ENCODE data around the gene IRF2.

Gene IRF2

GRCh38 chr4:184417802-184418511, 56.4 kb downstream of the IRF2 start:
- DNase-seq (ENCODE audit: low read depth) = peak; percentile 77
- no peak overlapping the region for H3K4me3 ChIP-seq (ENCODE audit: low read depth, low read length)

- no peak for DNase-seq (ENCODE audit: low read depth)
- H3K4me3 ChIP-seq (ENCODE audit: low read depth, low read length) = no peak overlapping the region
Measured at GRCh38 chr4:184416913-184417734, 57.2 kb downstream of the IRF2 start.

GRCh38 chr4:184415071-184415470, 59.3 kb downstream of the IRF2 start:
- DNase-seq (ENCODE audit: low read depth) = no peak
- H3K4me3 ChIP-seq (ENCODE audit: low read depth, low read length) = no peak overlapping the region

GRCh38 chr4:184413261-184414046, 60.9 kb downstream of the IRF2 start:
- DNase-seq (ENCODE audit: low read depth) = no peak

GRCh38 chr4:184410748-184411147, 63.6 kb downstream of the IRF2 start:
- no peak for DNase-seq (ENCODE audit: low read depth)
- no peak overlapping the region for H3K4me3 ChIP-seq (ENCODE audit: low read depth, low read length)

More at GRCh38 chr4:184413261-184414046, 60.9 kb downstream of the IRF2 start:
- no peak overlapping the region for H3K4me3 ChIP-seq (ENCODE audit: low read depth, low read length)

- H3K4me3 ChIP-seq (ENCODE audit: low read depth, low read length) = no peak overlapping the region
- no peak for DNase-seq (ENCODE audit: low read depth)
Measured at GRCh38 chr4:184409911-184410692, 64.2 kb downstream of the IRF2 start.

GRCh38 chr4:184409502-184409901, 64.8 kb downstream of the IRF2 start:
- no peak for DNase-seq (ENCODE audit: low read depth)

GRCh38 chr4:184408684-184409081, 65.7 kb downstream of the IRF2 start:
- no peak for DNase-seq (ENCODE audit: low read depth)

More at GRCh38 chr4:184409502-184409901, 64.8 kb downstream of the IRF2 start:
- H3K4me3 ChIP-seq (ENCODE audit: low read depth, low read length) = no peak overlapping the region

GRCh38 chr4:184408021-184408683, 66.2 kb downstream of the IRF2 start:
- peak; percentile 76 for DNase-seq (ENCODE audit: low read depth)

More at GRCh38 chr4:184408684-184409081, 65.7 kb downstream of the IRF2 start:
- no peak overlapping the region for H3K4me3 ChIP-seq (ENCODE audit: low read depth, low read length)

GRCh38 chr4:184406958-184407391, 67.4 kb downstream of the IRF2 start:
- H3K4me3 ChIP-seq (ENCODE audit: low read depth, low read length) = no peak overlapping the region
- DNase-seq (ENCODE audit: low read depth) = no peak

More at GRCh38 chr4:184408021-184408683, 66.2 kb downstream of the IRF2 start:
- H3K4me3 ChIP-seq (ENCODE audit: low read depth, low read length) = no peak overlapping the region

GRCh38 chr4:184404047-184404446, 70.3 kb downstream of the IRF2 start:
- H3K4me3 ChIP-seq (ENCODE audit: low read depth, low read length) = no peak overlapping the region
- no peak for DNase-seq (ENCODE audit: low read depth)

- no peak for DNase-seq (ENCODE audit: low read depth)
- no peak overlapping the region for H3K4me3 ChIP-seq (ENCODE audit: low read depth, low read length)
Measured at GRCh38 chr4:184403384-184403781, 71.0 kb downstream of the IRF2 start.

GRCh38 chr4:184402740-184403383, 71.5 kb downstream of the IRF2 start:
- DNase-seq (ENCODE audit: low read depth) = no peak
- no peak overlapping the region for H3K4me3 ChIP-seq (ENCODE audit: low read depth, low read length)

GRCh38 chr4:184402239-184402638, 72.1 kb downstream of the IRF2 start:
- H3K4me3 ChIP-seq (ENCODE audit: low read depth, low read length) = no peak overlapping the region
- no peak for DNase-seq (ENCODE audit: low read depth)

GRCh38 chr4:184401397-184402171, 72.8 kb downstream of the IRF2 start:
- no peak for DNase-seq (ENCODE audit: low read depth)
- no peak overlapping the region for H3K4me3 ChIP-seq (ENCODE audit: low read depth, low read length)

GRCh38 chr4:184400891-184401290, 73.5 kb downstream of the IRF2 start:
- no peak for DNase-seq (ENCODE audit: low read depth)
- H3K4me3 ChIP-seq (ENCODE audit: low read depth, low read length) = no peak overlapping the region

GRCh38 chr4:184400375-184400870, 73.9 kb downstream of the IRF2 start:
- no peak overlapping the region for H3K4me3 ChIP-seq (ENCODE audit: low read depth, low read length)
- peak; percentile 84 for DNase-seq (ENCODE audit: low read depth)
